ENCODE data around the gene HNRNPD.
"Not testable (repeated sequence)": the region's sequence is repeated elsewhere in the genome, so short reads cannot be mapped to it uniquely, and the experiment has no call there.

Gene HNRNPD

GRCh38 chr4:82372517-82373485, 990 bp downstream of the HNRNPD start:
- peak; percentile 56 for DNase-seq (ENCODE audit: low read depth)
- TF ChIP-seq, protein P1, sequence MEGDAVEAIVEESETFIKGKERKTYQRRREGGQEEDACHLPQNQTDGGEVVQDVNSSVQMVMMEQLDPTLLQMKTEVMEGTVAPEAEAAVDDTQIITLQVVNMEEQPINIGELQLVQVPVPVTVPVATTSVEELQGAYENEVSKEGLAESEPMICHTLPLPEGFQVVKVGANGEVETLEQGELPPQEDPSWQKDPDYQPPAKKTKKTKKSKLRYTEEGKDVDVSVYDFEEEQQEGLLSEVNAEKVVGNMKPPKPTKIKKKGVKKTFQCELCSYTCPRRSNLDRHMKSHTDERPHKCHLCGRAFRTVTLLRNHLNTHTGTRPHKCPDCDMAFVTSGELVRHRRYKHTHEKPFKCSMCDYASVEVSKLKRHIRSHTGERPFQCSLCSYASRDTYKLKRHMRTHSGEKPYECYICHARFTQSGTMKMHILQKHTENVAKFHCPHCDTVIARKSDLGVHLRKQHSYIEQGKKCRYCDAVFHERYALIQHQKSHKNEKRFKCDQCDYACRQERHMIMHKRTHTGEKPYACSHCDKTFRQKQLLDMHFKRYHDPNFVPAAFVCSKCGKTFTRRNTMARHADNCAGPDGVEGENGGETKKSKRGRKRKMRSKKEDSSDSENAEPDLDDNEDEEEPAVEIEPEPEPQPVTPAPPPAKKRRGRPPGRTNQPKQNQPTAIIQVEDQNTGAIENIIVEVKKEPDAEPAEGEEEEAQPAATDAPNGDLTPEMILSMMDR (IDR thresholded peaks at IDR 0.05; ENCODE audit: control insufficient read depth, extremely low read depth, insufficient read depth): no peak
- peak overlapping the region; percentile 86 for H3K4me3 ChIP-seq (ENCODE audit: low read depth, low read length)

DNA sequence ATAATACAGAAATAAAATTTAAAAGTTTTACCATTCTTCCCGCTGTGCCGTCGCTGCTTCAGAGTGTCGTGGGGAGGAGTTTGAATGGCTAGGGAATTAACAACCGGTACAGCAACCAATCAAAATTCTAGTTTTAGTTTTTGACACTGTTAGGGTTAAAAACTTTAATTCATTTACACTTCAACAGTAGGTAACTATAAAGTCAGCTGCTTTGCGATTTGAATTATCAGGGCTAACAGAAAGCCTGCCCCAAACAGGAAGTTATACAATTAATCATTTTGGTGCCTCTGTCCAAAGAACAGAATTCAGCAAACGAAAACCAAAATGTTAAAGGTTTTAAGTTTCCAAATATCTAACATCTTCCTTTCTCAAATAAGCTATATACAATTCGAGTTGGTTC, 2.3 kb downstream of the HNRNPD start:
- TF ChIP-seq, protein P1 (IDR thresholded peaks at IDR 0.05; ENCODE audit: control insufficient read depth, extremely low read depth, insufficient read depth): no peak
- H3K4me3 ChIP-seq (ENCODE audit: low read depth, low read length): peak overlapping the region; percentile 86
- no peak for DNase-seq (ENCODE audit: low read depth)

- DNase-seq (ENCODE audit: low read depth): no peak
- H3K4me3 ChIP-seq (ENCODE audit: low read depth, low read length): no peak overlapping the region
- TF ChIP-seq, protein P1 (IDR thresholded peaks at IDR 0.05; ENCODE audit: control insufficient read depth, extremely low read depth, insufficient read depth): no peak
Measured at GRCh38 chr4:82367438-82368097, 6.2 kb downstream of the HNRNPD start.

GRCh38 chr4:82366431-82366830, 7.4 kb downstream of the HNRNPD start:
- DNase-seq (ENCODE audit: low read depth): not testable (repeated sequence)

GRCh38 chr4:82363896-82364487, 9.8 kb downstream of the HNRNPD start:
- TF ChIP-seq, protein P1 (IDR thresholded peaks at IDR 0.05; ENCODE audit: control insufficient read depth, extremely low read depth, insufficient read depth): no peak
- DNase-seq (ENCODE audit: low read depth): no peak
- H3K4me3 ChIP-seq (ENCODE audit: low read depth, low read length): no peak overlapping the region

More at GRCh38 chr4:82366431-82366830, 7.4 kb downstream of the HNRNPD start:
- not testable (repeated sequence) for H3K4me3 ChIP-seq (ENCODE audit: low read depth, low read length)

- TF ChIP-seq, protein P1 (IDR thresholded peaks at IDR 0.05; ENCODE audit: control insufficient read depth, extremely low read depth, insufficient read depth): no peak
- DNase-seq (ENCODE audit: low read depth): no peak
- H3K4me3 ChIP-seq (ENCODE audit: low read depth, low read length): no peak overlapping the region
Measured at GRCh38 chr4:82362565-82362964, 11.2 kb downstream of the HNRNPD start.
